Measurements from ENCODE around the gene TFAP2E. TPM values are rescaled to one million over a fixed set of nuclear protein-coding genes. Genes with fewer than 3 reads are reported as not detected.

The TFAP2E gene
- polyA plus RNA-seq, 1 donor from 2014 or later, result 7.0 TPM

DNA sequence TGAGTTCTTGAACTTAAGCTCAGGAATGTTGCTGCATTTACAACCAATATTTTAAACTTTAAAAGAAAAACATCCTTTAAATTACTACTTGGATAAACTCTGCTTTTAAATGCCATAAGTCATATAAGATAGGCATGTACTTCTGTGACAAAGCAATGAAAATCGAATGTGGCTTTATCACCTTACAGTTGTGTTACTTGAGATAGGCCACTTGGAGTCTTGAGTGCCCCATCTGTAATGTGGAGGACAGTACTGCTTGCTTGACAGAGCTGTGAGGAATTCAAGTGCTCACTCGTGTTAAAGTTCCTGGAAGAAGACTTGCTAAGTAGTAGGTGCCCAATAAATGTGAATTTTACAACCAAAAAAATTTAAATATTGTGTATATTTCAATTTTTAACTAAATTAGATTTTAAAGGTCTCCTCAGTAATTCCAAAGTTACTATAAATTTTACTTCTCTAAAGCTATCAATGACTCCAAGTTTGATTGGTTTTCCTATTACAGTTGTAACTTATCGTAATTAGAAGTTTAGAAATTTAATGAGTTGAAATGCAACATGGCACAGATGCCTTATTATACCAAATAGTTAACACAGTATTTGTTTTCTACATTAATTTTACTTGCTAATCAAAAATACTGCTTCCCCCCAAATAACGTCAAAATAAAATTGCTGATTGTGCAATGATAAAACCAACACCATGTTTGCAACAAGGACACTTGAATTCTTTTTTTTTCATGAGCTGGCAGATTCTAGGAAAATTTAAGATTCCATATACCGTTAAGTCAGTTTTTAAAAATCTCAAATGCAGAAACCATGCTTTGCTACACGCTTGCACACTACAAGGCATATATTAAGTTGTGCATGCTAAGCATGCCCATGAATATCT is 46.4 kb downstream of the TFAP2E start:
- Histone ChIP-seq H3K79me2 (replicated peaks; ENCODE audit: insufficient read depth, low read length) (no peaks in the 10 kb centered on the region), H3K9me2 (ENCODE audit: insufficient read depth, low read length) (no peaks in the 10 kb centered on the region), H3F3A (ENCODE audit: insufficient read depth, low read length, poor library complexity, severe bottlenecking) (no peaks in the 10 kb centered on the region), H3K27ac (ENCODE audit: low read length) (no peak overlapping the region), H3K36me3 (ENCODE audit: insufficient read depth, low read length) (no peaks in the 10 kb centered on the region), H3K4me3 (ENCODE audit: low read length) (no peak overlapping the region), H3K9ac (ENCODE audit: low read length) (no peak overlapping the region), H2AFZ (ENCODE audit: low read depth, low read length) (no peak overlapping the region), H4K20me1 (ENCODE audit: insufficient read depth) (no peaks in the 10 kb centered on the region), H3K9me3 (ENCODE audit: low read length) (no peaks in the 10 kb centered on the region), H3K27me3 (ENCODE audit: insufficient read depth, low read depth, low read length) (no peaks in the 10 kb centered on the region), H3K4me2 (ENCODE audit: low read length) (no peak overlapping the region)
- no peak for TF ChIP-seq MXI1 (conservative IDR thresholded peaks at IDR 0.05; ENCODE audit: poor library complexity, severe bottlenecking)

DNA sequence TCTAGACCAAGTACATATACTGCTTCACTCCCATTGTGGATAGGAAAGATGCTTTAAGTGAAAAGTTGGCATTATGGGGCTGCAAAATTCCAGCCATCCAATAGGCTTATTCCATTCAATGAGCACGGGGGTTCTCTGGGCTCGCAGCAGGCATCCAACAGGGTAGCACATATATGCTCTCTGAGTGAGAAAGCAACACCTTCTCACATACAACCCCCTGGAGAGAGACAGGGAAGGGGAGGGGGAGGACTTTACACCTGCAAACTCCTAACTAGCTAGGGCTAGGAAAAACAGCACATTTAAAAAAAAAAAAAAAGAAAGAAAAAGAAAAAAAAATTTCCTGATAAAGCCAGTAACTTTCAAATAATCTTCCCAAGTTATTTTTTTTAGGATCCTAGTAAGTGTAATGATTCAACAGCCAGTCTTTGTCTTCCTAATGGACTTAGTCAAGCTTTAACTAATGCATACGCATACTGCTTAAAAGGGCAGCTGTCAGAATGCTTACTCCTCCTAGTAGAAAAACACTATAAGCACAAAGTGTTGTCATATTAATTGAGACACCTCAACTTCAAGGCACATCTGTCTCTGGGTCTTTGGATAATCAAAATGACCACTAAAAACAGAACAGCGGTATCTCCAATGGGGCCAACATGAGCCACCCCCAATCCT is 49.5 kb downstream of the TFAP2E start:
- Histone ChIP-seq H3F3A (ENCODE audit: insufficient read depth, low read length, poor library complexity, severe bottlenecking) (no peaks in the 10 kb centered on the region), H3K27me3 (ENCODE audit: insufficient read depth, low read depth, low read length) (no peaks in the 10 kb centered on the region), H3K9me2 (ENCODE audit: insufficient read depth, low read length) (no peaks in the 10 kb centered on the region), H3K79me2 (replicated peaks; ENCODE audit: insufficient read depth, low read length) (no peaks in the 10 kb centered on the region), H2AFZ (ENCODE audit: low read depth, low read length) (no peak overlapping the region), H3K9ac (ENCODE audit: low read length) (no peak overlapping the region), H3K9me3 (ENCODE audit: low read length) (no peaks in the 10 kb centered on the region), H3K4me3 (ENCODE audit: low read length) (no peak overlapping the region), H3K4me2 (ENCODE audit: low read length) (no peak overlapping the region), H4K20me1 (ENCODE audit: insufficient read depth) (no peaks in the 10 kb centered on the region), H3K27ac (ENCODE audit: low read length) (no peak overlapping the region), H3K36me3 (ENCODE audit: insufficient read depth, low read length) (no peaks in the 10 kb centered on the region)
- TF ChIP-seq, protein P1, sequence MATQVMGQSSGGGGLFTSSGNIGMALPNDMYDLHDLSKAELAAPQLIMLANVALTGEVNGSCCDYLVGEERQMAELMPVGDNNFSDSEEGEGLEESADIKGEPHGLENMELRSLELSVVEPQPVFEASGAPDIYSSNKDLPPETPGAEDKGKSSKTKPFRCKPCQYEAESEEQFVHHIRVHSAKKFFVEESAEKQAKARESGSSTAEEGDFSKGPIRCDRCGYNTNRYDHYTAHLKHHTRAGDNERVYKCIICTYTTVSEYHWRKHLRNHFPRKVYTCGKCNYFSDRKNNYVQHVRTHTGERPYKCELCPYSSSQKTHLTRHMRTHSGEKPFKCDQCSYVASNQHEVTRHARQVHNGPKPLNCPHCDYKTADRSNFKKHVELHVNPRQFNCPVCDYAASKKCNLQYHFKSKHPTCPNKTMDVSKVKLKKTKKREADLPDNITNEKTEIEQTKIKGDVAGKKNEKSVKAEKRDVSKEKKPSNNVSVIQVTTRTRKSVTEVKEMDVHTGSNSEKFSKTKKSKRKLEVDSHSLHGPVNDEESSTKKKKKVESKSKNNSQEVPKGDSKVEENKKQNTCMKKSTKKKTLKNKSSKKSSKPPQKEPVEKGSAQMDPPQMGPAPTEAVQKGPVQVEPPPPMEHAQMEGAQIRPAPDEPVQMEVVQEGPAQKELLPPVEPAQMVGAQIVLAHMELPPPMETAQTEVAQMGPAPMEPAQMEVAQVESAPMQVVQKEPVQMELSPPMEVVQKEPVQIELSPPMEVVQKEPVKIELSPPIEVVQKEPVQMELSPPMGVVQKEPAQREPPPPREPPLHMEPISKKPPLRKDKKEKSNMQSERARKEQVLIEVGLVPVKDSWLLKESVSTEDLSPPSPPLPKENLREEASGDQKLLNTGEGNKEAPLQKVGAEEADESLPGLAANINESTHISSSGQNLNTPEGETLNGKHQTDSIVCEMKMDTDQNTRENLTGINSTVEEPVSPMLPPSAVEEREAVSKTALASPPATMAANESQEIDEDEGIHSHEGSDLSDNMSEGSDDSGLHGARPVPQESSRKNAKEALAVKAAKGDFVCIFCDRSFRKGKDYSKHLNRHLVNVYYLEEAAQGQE (IDR thresholded peaks at IDR 0.05; ENCODE audit: borderline replicate concordance), result no peak
- TF ChIP-seq EP300 (conservative IDR thresholded peaks at IDR 0.05; ENCODE audit: poor library complexity, severe bottlenecking) (no peak), TAF1 (IDR thresholded peaks at IDR 0.05; ENCODE audit: low read depth) (no peak), POLR2AphosphoS5 (IDR thresholded peaks at IDR 0.05) (no peak), MXI1 (conservative IDR thresholded peaks at IDR 0.05; ENCODE audit: poor library complexity, severe bottlenecking) (no peak)

DNA sequence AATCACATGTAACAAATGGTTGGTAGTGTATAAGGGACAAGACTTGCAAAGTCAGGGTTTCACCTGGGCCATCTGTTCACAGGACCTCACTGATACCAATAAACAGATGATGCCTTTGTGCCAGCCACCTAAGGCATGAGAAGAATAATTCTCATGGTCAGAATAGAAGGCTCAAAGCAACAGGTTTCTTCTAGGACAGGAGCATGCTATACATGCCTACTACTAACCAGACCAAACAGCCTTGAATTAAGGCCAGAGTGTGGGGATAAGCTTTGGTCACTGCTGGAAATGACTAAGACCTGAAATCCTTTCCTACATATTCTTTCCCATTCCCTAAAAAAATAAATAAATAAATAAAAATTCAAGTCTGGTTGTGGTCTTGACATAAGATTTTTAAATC is 50.7 kb downstream of the TFAP2E start:
- H3K27me3 ChIP-seq (ENCODE audit: insufficient read depth, low read depth, low read length), result no peaks in the 10 kb centered on the region
- H3K36me3 ChIP-seq (ENCODE audit: insufficient read depth, low read length), result no peaks in the 10 kb centered on the region
- H3K9me3 ChIP-seq (ENCODE audit: low read length), result no peaks in the 10 kb centered on the region
- no peak overlapping the region for H3K4me2 ChIP-seq (ENCODE audit: low read length)
- no peak overlapping the region for H2AFZ ChIP-seq (ENCODE audit: low read depth, low read length)
- no peaks in the 10 kb centered on the region for H4K20me1 ChIP-seq (ENCODE audit: insufficient read depth)
- no peaks in the 10 kb centered on the region for H3K9me2 ChIP-seq (ENCODE audit: insufficient read depth, low read length)
- H3K9ac ChIP-seq (ENCODE audit: low read length), result no peak overlapping the region
- TF ChIP-seq, protein P1 (IDR thresholded peaks at IDR 0.05; ENCODE audit: borderline replicate concordance), result no peak
- no peak for TF ChIP-seq MXI1 (conservative IDR thresholded peaks at IDR 0.05; ENCODE audit: poor library complexity, severe bottlenecking)
- no peak for TF ChIP-seq SMC3 (conservative IDR thresholded peaks at IDR 0.05; ENCODE audit: poor library complexity)
- no peak for TF ChIP-seq EP300 (conservative IDR thresholded peaks at IDR 0.05; ENCODE audit: poor library complexity, severe bottlenecking)
- TF ChIP-seq, protein P2, sequence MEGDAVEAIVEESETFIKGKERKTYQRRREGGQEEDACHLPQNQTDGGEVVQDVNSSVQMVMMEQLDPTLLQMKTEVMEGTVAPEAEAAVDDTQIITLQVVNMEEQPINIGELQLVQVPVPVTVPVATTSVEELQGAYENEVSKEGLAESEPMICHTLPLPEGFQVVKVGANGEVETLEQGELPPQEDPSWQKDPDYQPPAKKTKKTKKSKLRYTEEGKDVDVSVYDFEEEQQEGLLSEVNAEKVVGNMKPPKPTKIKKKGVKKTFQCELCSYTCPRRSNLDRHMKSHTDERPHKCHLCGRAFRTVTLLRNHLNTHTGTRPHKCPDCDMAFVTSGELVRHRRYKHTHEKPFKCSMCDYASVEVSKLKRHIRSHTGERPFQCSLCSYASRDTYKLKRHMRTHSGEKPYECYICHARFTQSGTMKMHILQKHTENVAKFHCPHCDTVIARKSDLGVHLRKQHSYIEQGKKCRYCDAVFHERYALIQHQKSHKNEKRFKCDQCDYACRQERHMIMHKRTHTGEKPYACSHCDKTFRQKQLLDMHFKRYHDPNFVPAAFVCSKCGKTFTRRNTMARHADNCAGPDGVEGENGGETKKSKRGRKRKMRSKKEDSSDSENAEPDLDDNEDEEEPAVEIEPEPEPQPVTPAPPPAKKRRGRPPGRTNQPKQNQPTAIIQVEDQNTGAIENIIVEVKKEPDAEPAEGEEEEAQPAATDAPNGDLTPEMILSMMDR (IDR thresholded peaks at IDR 0.05; ENCODE audit: poor library complexity, severe bottlenecking), result no peak
- no peak for TF ChIP-seq EZH2 (IDR thresholded peaks at IDR 0.05; ENCODE audit: borderline replicate concordance, insufficient read depth, low read length, poor library complexity, severe bottlenecking)
- no peak for TF ChIP-seq POLR2AphosphoS5 (IDR thresholded peaks at IDR 0.05)
- no peak for TF ChIP-seq RAD21 (conservative IDR thresholded peaks at IDR 0.05)
- TF ChIP-seq TAF1 (IDR thresholded peaks at IDR 0.05; ENCODE audit: low read depth), result no peak
- no peaks in the 10 kb centered on the region for H3K79me2 ChIP-seq (replicated peaks; ENCODE audit: insufficient read depth, low read length)
- H3F3A ChIP-seq (ENCODE audit: insufficient read depth, low read length, poor library complexity, severe bottlenecking), result no peaks in the 10 kb centered on the region
- H3K4me3 ChIP-seq (ENCODE audit: low read length), result no peak overlapping the region
- no peak overlapping the region for H3K27ac ChIP-seq (ENCODE audit: low read length)
